NCI-H2029 (cell line): ENCODE measurements around the gene PPM1H.

Source experiments
- DNase-seq: peaks from one replicate; lab custom pipeline; 2025; lab: John Stamatoyannopoulos, UW

The PPM1H gene

GRCh38 chr12:62604373-62604772 is 330.6 kb downstream of the PPM1H start:
- DNase-seq, result no peak

GRCh38 chr12:62603811-62604098 is 331.2 kb downstream of the PPM1H start:
- DNase-seq, result no peak

GRCh38 chr12:62603061-62603810 is 331.7 kb downstream of the PPM1H start:
- DNase-seq, result peak; percentile 89

- DNase-seq, result peak; percentile 80
Measured at GRCh38 chr12:62602255-62603060, 332.5 kb downstream of the PPM1H start.

- no peak for DNase-seq
Measured at GRCh38 chr12:62601765-62602164, 333.2 kb downstream of the PPM1H start.

- DNase-seq, result no peak
Measured at GRCh38 chr12:62599854-62600437, 335.0 kb downstream of the PPM1H start.

- DNase-seq, result no peak
Measured at GRCh38 chr12:62598846-62599245, 336.1 kb downstream of the PPM1H start.

GRCh38 chr12:62597253-62597652 is 337.7 kb downstream of the PPM1H start:
- DNase-seq, result no peak
